ENCODE results near the gene ISOC1. TPM values are rescaled to one million over a fixed set of nuclear protein-coding genes. Genes with fewer than 3 reads are reported as not detected.

Gene ISOC1
- total RNA-seq, 1 donor from 2014 or later = 5.1 TPM

DNA sequence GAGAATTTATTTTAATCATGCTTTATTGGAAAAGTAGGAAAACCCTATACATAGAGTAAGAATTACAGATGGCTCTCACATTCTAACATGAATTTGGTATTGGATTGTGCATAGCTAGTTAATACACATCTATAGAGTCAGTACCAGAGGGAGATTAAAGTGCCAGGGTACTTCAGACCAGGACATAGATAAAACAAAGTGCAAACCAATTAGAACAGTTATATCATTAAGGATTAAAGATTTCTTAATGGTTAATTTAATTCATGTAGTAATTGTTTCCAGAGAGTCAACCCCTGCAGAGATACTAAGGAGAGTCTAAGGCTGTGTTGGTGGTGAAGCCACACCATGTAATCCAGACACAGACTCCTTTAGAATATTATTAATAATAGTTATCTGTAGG lies 8.8 kb downstream of the ISOC1 start:
- Histone ChIP-seq H3K4me3 (no peak overlapping the region), H3K27ac (no peak overlapping the region), H3K36me3 (peaks cover 0 to 13% of the 10 kb centered on the region in 2 donors), H3K9me3 (no peaks in the 10 kb centered on the region), H3K27me3 (no peaks in the 10 kb centered on the region), H3K4me1 (peaks cover 0 to 5% of the 10 kb centered on the region in 2 donors)
- intact Hi-C loops (cut with DNase I) = no loop called here
- TF ChIP-seq, protein P1, sequence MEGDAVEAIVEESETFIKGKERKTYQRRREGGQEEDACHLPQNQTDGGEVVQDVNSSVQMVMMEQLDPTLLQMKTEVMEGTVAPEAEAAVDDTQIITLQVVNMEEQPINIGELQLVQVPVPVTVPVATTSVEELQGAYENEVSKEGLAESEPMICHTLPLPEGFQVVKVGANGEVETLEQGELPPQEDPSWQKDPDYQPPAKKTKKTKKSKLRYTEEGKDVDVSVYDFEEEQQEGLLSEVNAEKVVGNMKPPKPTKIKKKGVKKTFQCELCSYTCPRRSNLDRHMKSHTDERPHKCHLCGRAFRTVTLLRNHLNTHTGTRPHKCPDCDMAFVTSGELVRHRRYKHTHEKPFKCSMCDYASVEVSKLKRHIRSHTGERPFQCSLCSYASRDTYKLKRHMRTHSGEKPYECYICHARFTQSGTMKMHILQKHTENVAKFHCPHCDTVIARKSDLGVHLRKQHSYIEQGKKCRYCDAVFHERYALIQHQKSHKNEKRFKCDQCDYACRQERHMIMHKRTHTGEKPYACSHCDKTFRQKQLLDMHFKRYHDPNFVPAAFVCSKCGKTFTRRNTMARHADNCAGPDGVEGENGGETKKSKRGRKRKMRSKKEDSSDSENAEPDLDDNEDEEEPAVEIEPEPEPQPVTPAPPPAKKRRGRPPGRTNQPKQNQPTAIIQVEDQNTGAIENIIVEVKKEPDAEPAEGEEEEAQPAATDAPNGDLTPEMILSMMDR (IDR thresholded peaks at IDR 0.05) = no peak
- DNase-seq (ENCODE audit: low spot score in 2 of 2) = no peak

DNA sequence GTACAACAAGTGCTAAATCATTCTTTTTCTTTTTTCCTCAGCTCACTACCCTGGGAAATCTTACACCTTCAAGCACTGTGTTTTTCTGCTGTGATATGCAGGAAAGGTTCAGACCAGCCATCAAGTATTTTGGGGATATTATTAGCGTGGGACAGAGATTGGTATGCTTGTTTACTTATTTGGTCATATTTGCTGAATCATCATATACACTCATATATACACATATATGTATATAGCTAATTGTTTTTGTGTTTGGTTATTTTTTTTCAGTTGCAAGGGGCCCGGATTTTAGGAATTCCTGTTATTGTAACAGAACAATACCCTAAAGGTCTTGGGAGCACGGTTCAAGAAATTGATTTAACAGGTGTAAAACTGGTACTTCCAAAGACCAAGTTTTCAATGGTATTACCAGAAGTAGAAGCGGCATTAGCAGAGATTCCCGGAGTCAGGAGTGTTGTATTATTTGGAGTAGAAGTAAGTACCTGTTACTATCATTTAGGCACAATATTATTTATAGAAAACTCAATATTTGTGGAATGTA lies 10.4 kb downstream of the ISOC1 start:
- TF ChIP-seq, protein P1 (IDR thresholded peaks at IDR 0.05) = no peak
- Histone ChIP-seq H3K4me3 (no peak overlapping the region), H3K9me3 (no peaks in the 10 kb centered on the region), H3K36me3 (peaks cover 0 to 13% of the 10 kb centered on the region in 2 donors), H3K27ac (no peak overlapping the region), H3K4me1 (no peaks in the 10 kb centered on the region), H3K27me3 (no peaks in the 10 kb centered on the region)
- no peak for DNase-seq (ENCODE audit: low spot score in 2 of 2)
- intact Hi-C loops (cut with DNase I) = no loop called here

DNA sequence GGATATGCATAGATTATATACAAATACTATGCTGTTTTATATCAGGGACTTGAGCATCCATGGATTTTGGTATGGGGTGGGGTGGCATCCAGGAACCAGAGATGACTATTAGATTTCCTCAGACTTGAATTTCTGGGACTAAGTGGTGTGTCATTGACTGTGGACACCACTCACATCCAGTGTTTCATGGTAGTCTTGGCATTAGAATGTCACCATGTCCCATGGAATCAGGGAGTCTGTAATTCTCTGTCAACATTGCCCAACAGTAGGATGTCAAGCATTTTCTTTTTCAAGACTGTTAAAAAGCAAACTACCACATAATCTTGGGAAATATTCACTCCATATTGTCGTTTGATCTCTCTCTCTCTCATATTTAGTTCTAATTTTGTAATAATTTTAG lies 13.1 kb downstream of the ISOC1 start:
- intact Hi-C loops (cut with DNase I) = no loop called here

DNA sequence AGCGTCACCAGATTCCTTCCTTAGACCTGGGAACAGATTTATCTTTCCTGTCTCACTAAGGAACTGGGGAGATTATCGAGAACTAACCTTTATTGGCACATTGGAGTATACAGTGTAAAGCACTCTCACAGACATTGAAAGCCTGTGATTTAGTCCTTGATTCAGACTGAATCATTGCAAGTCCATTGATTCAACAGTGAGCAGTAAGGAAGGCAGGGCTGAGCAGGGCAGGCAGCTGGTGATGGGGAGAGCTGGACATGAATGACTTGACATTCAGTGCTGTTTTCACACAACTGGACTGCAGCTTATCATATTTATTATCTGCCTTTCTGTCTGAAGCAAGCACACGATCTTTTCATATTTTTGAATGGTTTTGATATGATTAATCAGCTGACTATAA lies 16.2 kb downstream of the ISOC1 start:
- no peaks in the 10 kb centered on the region for H3K27me3 ChIP-seq
- TF ChIP-seq, protein P1 (IDR thresholded peaks at IDR 0.05) = no peak
- H3K4me1 ChIP-seq = no peaks in the 10 kb centered on the region
- peaks cover 0 to 21% of the 10 kb centered on the region in 2 donors for H3K36me3 ChIP-seq
- H3K4me3 ChIP-seq = no peak overlapping the region
- no peaks in the 10 kb centered on the region for H3K9me3 ChIP-seq
- no peak for DNase-seq (ENCODE audit: low spot score in 2 of 2)
- H3K27ac ChIP-seq = no peak overlapping the region
- intact Hi-C loops (cut with DNase I) = no loop called here

More for the DNA sequence above, 13.1 kb downstream of the ISOC1 start:
- Histone ChIP-seq H3K36me3 (peaks cover 0 to 13% of the 10 kb centered on the region in 2 donors), H3K27ac (no peak overlapping the region), H3K9me3 (no peaks in the 10 kb centered on the region), H3K4me1 (no peaks in the 10 kb centered on the region), H3K4me3 (no peak overlapping the region), H3K27me3 (no peaks in the 10 kb centered on the region)
- DNase-seq (ENCODE audit: low spot score in 2 of 2) = no peak
- TF ChIP-seq, protein P1 (IDR thresholded peaks at IDR 0.05) = no peak

DNA sequence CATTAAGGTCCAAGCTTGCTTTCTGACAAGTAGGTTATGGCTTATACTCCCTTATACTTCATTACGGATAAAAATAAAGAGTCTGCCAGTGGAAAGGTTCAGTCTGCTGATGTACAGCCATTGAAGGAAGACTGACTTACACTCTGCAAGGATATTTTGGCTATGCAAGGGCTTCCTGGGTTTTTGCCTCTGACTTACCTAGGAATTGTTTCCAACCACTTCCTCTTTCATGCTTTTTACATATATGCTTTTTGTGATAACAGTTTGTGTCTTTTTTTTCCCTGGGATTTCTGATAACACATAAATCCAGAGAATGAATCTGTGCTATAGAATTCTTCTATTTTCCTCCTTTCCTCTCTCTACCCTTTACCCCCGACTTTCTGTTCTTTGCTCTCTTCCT lies 16.8 kb downstream of the ISOC1 start:
- H3K9me3 ChIP-seq = no peaks in the 10 kb centered on the region
- DNase-seq (ENCODE audit: low spot score in 2 of 2) = no peak
- H3K36me3 ChIP-seq = peaks cover 0 to 18% of the 10 kb centered on the region in 2 donors
- TF ChIP-seq, protein P1 (IDR thresholded peaks at IDR 0.05) = no peak
- H3K4me1 ChIP-seq = no peaks in the 10 kb centered on the region
- intact Hi-C loops (cut with DNase I) = no loop called here
- no peak overlapping the region for H3K27ac ChIP-seq
- no peaks in the 10 kb centered on the region for H3K27me3 ChIP-seq
- H3K4me3 ChIP-seq = no peak overlapping the region

DNA sequence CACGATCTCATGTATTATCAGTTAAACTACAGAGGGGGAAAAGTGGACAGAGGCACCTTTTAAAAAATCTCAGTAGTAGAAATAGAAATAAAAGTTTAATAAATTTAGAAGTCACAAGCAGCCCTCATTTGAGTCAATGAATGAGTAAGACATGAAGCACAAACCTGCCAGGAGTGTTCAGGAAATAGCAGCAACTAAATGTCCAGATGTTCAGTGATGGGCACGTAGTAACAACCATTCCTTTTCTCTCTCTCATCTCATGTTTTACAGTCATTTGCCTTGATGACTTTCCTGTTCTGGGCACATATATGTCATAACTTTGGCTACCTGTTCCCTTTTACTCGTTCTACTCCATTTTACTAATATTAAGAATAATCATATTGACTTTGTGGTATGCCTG lies 17.7 kb downstream of the ISOC1 start:
- intact Hi-C loops (cut with DNase I) = no loop called here
- TF ChIP-seq, protein P1 (IDR thresholded peaks at IDR 0.05) = no peak
- DNase-seq (ENCODE audit: low spot score in 2 of 2) = no peak
- Histone ChIP-seq H3K27me3 (no peaks in the 10 kb centered on the region), H3K27ac (no peak overlapping the region), H3K4me3 (no peak overlapping the region), H3K9me3 (no peaks in the 10 kb centered on the region), H3K4me1 (no peaks in the 10 kb centered on the region), H3K36me3 (peaks cover 3 to 8% of the 10 kb centered on the region in 2 donors)

Data from ascending aorta (tissue), 2 donors.